NCI-H2107 treated with DMSO at 0.1 percent for 48 hours (cell line): ENCODE measurements around the gene DPP3.
A peak's percentile ranks its signal among the peaks of the same experiment; 100 is the strongest.
"Not testable (repeated sequence)": the region's sequence is repeated elsewhere in the genome, so short reads cannot be mapped to it uniquely, and the experiment has no call there.

Experiments used
- DNase-seq: peaks from one replicate; lab custom pipeline; 2025; ENCODE audit not compliant: unreplicated experiment; lab: John Stamatoyannopoulos, UW

DPP3 gene

GRCh38 chr11:66480117-66480938 lies at the start of gene DPP3:
TSS of gene DPP3 (plus strand) at chr11:66480434. CDS start at chr11:66482201, 1,767 bp downstream.
- peak; percentile 93 for DNase-seq

DNA sequence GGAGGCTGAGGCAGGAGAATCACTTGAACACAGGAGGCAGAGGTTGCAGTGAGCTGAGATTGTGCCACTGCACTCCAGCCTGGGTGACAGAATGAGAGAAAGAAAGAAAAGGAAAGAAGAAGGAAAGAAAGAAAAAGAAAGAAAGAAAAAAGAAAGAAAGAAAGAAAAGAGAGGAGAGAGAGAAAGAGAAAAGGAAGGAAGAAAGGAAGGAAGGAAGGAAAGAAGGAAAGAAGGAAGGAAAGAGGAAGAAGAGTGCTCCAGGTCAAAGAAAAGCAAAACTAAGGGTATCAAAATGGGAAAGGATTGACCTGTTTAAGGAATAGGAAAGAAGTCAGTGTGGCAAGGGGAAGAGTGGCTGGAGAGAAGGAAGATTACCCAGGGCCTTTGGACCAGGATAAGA lies 48.9 kb upstream of the DPP3 start:
- DNase-seq = not testable (repeated sequence)

DNA sequence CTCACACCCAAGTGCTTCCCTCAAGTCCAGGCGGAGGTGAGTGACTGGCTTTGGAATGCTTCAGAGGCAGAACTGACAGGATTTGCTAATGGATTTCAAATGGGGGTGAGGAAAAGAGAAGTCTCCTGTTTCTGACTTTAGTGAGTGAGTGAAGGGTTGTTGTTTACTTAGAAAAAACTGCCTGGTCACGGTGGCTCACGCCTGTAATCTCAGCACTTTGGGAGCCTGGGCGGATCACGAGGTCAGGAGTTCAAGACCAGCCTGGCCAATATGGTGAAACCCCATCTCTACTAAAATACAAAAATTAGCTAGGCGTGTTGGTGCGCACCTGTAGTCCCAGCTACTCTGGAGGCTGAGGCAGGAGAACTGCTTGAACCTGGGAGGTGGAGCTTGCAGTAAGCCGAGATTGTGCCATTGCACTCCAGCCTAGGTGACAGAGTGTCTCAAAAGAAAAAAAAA lies 48.3 kb upstream of the DPP3 start:
- not testable (repeated sequence) for DNase-seq

DNA sequence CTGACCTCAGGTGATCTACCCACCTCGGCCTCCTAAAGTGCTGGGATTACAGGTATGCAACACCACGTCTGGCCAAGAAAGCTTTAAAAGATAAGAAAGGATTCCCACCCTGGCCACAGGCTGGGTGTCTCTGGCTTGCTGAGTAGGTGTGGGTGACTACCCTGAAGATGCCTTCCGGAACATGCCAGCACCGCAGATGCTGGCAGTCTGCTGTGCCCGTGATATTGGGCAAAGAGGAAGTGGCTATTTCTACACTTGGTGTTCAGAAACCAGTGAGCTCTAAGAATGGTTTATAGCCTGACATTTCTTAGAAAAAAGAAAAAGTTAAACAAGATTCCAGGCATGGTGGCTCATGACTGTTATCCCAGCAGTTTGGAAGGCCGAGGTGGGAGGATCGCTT lies 47.6 kb upstream of the DPP3 start:
- no peak for DNase-seq

- no peak for DNase-seq
These were observed 42.2 kb upstream of the DPP3 start for GRCh38 chr11:66437979-66438503.

GRCh38 chr11:66438504-66439466 lies 41.4 kb upstream of the DPP3 start, which contains the start of gene MRPL11:
TSS of gene MRPL11 (minus strand) at chr11:66438848. CDS start at chr11:66438754, 94 bp downstream.
- DNase-seq = peak; percentile 94

DNA sequence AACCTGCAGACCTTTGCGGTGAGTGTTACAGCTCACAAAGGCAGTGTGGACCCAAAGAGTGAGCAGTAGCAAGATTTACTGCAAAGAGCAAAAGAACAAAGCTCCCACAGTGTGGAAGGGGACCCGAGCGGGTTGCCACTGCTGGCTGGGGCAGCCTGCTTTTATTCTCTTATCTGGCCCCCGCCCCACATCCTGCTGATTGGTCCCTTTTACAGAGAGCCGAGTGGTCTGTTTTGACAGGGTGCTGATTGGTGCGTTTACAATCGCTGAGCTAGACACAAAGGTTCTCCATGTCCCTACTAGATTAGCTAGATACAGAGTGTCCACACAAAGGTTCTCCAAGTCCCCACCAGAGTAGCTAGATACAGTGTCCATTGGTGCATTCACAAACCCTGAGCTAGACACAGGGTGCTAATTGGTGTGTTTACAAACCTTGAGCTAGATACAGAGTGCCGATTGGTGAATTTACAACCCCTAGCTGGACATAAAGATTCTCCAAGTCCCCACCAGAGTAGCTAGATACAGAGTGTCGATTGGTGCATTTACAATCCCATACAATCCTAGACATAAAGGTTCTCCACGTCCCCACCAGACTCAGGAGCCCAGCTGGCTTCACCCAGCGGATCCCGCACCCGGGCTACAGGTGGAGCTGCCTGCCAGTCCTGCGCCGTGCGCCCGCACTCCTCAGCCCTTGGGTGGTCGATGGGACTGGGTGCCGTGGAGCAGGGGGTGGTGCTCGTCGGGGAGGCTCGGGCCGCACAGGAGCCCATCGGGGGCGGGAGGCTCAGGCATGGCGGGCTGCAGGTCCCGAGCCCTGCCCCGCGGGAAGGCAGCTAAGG lies 39.9 kb upstream of the DPP3 start:
- DNase-seq = not testable (repeated sequence)

- DNase-seq = not testable (repeated sequence)
These were observed 39.3 kb upstream of the DPP3 start for GRCh38 chr11:66440940-66441282.

- DNase-seq = no peak
These were observed 36.6 kb upstream of the DPP3 start for GRCh38 chr11:66443602-66444001.

GRCh38 chr11:66447012-66447411 lies 33.2 kb upstream of the DPP3 start:
- no peak for DNase-seq

- DNase-seq = no peak
These were observed 31.7 kb upstream of the DPP3 start for GRCh38 chr11:66448523-66448922.

DNA sequence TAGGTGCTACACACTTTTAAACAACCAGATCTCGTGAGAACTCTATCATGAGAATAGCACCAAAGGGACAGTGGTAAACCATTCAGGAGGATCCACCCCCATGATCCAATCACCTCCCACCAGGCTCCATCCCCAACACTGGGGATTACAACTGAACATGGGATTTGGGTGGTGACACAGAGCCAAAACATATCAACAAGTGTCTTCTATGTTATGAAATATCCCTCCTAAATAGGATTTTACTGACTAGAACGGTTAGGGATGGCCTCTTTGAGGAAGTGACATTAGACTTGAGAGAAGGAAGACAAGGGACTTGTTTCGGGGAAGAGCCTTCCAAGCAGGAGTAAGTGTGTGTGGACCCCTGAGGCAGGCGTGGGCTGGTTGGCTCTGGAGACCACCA lies 29.7 kb upstream of the DPP3 start:
- DNase-seq = no peak

- DNase-seq = no peak
These were observed 28.6 kb upstream of the DPP3 start for GRCh38 chr11:66451663-66452062.

DNA sequence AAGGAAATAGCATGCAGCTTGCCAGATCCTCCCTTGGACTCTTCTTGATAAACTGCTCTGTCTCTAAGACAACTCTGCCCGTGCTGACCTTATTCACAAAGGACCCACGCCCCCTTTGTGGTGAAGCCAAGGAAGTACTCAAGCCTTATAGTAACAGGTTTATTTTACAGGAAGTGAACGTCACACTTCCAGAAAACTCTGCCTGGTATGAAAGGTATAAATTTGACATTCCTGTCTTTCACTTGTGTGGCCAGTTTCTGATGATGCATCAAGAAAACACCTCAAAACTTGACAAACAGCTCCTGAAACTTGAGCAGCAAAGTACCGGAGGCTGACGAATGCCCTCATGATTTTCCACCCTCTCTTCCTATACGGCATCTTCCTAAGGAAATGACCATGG lies 26.0 kb upstream of the DPP3 start:
- DNase-seq = no peak

DNA sequence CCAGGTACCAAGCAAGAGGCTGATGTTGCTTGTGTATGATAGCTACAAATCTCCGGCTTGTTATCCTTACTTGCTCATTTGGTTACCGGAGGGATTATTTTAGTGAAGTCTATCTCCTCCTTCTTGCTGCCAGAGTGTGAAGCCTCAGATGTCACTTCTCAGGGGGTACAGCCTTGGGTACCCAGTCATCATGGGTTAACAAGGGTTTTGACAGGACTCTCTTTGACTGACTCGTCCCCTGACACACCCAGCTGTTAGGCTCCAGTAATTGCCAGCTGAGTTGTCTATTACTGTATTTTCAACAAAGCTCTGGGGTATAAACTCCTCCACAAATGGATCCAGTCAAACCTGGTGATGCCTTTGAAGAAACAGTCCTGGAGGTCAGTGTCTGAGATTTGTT lies 25.4 kb upstream of the DPP3 start:
- DNase-seq = no peak

- DNase-seq = no peak
These were observed 22.4 kb upstream of the DPP3 start for GRCh38 chr11:66457826-66458225.

- no peak for DNase-seq
These were observed 21.0 kb upstream of the DPP3 start for GRCh38 chr11:66459138-66459778.

- no peak for DNase-seq
These were observed 18.2 kb upstream of the DPP3 start for GRCh38 chr11:66462010-66462409.

GRCh38 chr11:66462911-66463310 lies 17.3 kb upstream of the DPP3 start:
- DNase-seq = no peak

DNA sequence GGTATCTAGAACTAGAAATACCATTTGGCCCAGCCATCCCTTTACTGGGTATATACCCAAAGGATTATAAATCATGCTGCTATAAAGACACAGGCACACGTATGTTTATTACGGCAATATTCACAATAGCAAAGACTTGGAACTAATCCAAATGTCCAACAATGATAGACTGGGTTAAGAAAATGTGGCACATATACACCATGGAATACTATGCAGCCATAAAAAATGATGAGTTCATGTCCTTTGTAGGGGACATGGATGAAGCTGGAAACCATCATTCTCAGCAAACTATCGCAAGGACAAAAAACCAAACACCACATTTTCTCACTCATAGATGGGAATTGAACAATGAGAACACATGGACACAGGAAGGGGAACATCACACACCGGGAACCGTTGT lies 16.1 kb upstream of the DPP3 start:
- not testable (repeated sequence) for DNase-seq
